RWPE1 (cell line): ENCODE results near the gene ZBTB7C.

Experiments used
- CTCF ChIA-PET: fragments of 350-600 bp; sonication (Branson Sonifier 250); formaldehyde crosslinking; extraction: SDS; loops from one replicate; lab custom pipeline; 2021; lab: Yijun Ruan, JAX
- POLR2A ChIA-PET: fragments of 400-600 bp; formaldehyde crosslinking; extraction: SDS; loops from one replicate; lab custom pipeline; 2020; ENCODE audit warnings: antibody characterized with exemption; ENCODE audit not compliant: low non-redundant PET; lab: Yijun Ruan, JAX
- DNase-seq: peaks from one replicate; pipeline ENCODE4 v3.0.0; 2012; ENCODE audit warnings: low spot score
- H3K27ac ChIP-seq: fragments of 450-650 bp; 2 replicates; pipeline ENCODE4 v1.5.1; 2017
- TF ChIP-seq, protein P1 (sequence below): fragments of 450-650 bp; conservative IDR thresholded peaks from 2 replicates; pipeline ENCODE4 v1.5.1; 2017; ENCODE audit warnings: low read depth, mild to moderate bottlenecking

The ZBTB7C gene

GRCh38 chr18:48010264-48010663, 398.9 kb downstream of the ZBTB7C start:
- ChIA-PET CTCF (no interaction called here), POLR2A (no interaction called here)
- TF ChIP-seq, protein P1, sequence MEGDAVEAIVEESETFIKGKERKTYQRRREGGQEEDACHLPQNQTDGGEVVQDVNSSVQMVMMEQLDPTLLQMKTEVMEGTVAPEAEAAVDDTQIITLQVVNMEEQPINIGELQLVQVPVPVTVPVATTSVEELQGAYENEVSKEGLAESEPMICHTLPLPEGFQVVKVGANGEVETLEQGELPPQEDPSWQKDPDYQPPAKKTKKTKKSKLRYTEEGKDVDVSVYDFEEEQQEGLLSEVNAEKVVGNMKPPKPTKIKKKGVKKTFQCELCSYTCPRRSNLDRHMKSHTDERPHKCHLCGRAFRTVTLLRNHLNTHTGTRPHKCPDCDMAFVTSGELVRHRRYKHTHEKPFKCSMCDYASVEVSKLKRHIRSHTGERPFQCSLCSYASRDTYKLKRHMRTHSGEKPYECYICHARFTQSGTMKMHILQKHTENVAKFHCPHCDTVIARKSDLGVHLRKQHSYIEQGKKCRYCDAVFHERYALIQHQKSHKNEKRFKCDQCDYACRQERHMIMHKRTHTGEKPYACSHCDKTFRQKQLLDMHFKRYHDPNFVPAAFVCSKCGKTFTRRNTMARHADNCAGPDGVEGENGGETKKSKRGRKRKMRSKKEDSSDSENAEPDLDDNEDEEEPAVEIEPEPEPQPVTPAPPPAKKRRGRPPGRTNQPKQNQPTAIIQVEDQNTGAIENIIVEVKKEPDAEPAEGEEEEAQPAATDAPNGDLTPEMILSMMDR, result no peak

GRCh38 chr18:48009116-48009745, 400.0 kb downstream of the ZBTB7C start:
- DNase-seq, result no peak
- no peak overlapping the region for H3K27ac ChIP-seq
- TF ChIP-seq, protein P1, result no peak
- ChIA-PET POLR2A (no interaction called here), CTCF (no interaction called here)

More at GRCh38 chr18:48010264-48010663, 398.9 kb downstream of the ZBTB7C start:
- no peak overlapping the region for H3K27ac ChIP-seq
- DNase-seq, result no peak

DNA sequence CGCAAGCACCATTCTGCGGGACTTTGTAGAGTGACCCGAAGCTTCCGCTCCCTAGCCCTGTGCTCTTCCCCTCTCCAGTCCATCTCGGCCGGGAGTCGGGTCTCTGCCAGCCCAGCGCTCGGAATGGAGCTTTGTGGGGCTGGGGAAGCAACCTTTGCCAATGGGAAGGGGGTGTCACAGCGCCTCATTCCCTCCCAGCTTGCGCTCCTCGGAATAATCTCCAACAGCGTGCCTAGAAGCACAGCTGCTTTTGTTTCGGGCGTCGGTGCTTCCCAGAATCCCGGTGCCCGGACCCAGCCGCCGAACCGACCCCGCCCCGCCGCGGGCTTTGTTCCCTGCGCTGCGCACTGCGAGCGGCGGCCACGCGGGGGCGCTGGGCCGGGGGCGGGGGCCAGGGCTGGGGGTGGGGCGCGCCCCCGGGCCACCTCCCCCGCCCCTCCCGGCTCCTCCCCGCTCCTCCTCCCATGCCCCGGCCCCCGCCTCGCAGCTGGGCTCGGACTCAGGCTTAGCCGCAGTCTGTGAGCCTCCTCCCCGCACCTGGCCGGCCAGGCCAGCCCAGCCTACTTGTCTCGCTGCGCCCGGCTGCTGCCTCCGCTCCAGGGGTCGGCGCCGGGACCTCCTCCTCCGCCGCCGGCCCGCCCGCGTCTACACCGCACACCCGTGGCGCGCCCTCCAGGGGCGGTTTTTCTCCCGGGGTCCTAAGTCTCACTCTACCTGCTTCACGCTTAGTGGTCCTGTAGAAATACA, 401.1 kb downstream of the ZBTB7C start:
- peak; percentile 50 for DNase-seq
- ChIA-PET CTCF (interaction anchor here (0.6 to 0.7 kb wide), 2 partner anchors 1031 to 1397 kb away, joined by 3 to 4 read pairs; no protein-coding TSS in a partner anchor), POLR2A (no interaction called here)
- H3K27ac ChIP-seq, result peak overlapping the region; percentile 51
- TF ChIP-seq, protein P1, result peak; percentile 92

GRCh38 chr18:48007381-48007780, 401.8 kb downstream of the ZBTB7C start:
- ChIA-PET POLR2A (no interaction called here), CTCF (interaction anchor here (0.6 to 0.7 kb wide), 2 partner anchors 1032 to 1397 kb away, joined by 3 to 4 read pairs; no protein-coding TSS in a partner anchor)
- DNase-seq, result no peak
- no peak overlapping the region for H3K27ac ChIP-seq
- TF ChIP-seq, protein P1, result no peak

GRCh38 chr18:48006415-48007175, 402.6 kb downstream of the ZBTB7C start:
- no peak overlapping the region for H3K27ac ChIP-seq
- ChIA-PET POLR2A (no interaction called here), CTCF (no interaction called here)
- TF ChIP-seq, protein P1, result no peak
- DNase-seq, result no peak

- DNase-seq, result no peak
- TF ChIP-seq, protein P1, result no peak
- peak overlapping the region; percentile 59; the same call in 1 of the 2 replicates for H3K27ac ChIP-seq
- POLR2A ChIA-PET, result no interaction called here
- CTCF ChIA-PET, result no interaction called here
These were observed 404.6 kb downstream of the ZBTB7C start for GRCh38 chr18:48004577-48004976.
